NCI-H2196 treated with DMSO at 0.1 percent for 48 hours (cell line): ENCODE data around the gene CAMKK2.
"Not testable (repeated sequence)": the region's sequence is repeated elsewhere in the genome, so short reads cannot be mapped to it uniquely, and the experiment has no call there.

Source experiments
- DNase-seq: peaks from one replicate; lab custom pipeline; 2025; ENCODE audit not compliant: unreplicated experiment; lab: John Stamatoyannopoulos, UW

The CAMKK2 gene

GRCh38 chr12:121299662-121300061, 3.2 kb upstream of the CAMKK2 start:
- DNase-seq, result no peak

- not testable (repeated sequence) for DNase-seq
Observed at GRCh38 chr12:121298411-121298810, 1.9 kb upstream of the CAMKK2 start.

GRCh38 chr12:121297435-121297991, 1.0 kb upstream of the CAMKK2 start:
- DNase-seq, result peak; percentile 19

- DNase-seq, result no peak
Observed at GRCh38 chr12:121295746-121296617, 527 bp downstream of the CAMKK2 start.

- no peak for DNase-seq
Observed at GRCh38 chr12:121295116-121295745, 1.3 kb downstream of the CAMKK2 start.

- DNase-seq, result no peak
Observed at GRCh38 chr12:121294151-121294889, 2.2 kb downstream of the CAMKK2 start.

- no peak for DNase-seq
Observed at GRCh38 chr12:121293603-121294002, 2.9 kb downstream of the CAMKK2 start.

GRCh38 chr12:121290410-121290809, 6.1 kb downstream of the CAMKK2 start:
- DNase-seq, result no peak

GRCh38 chr12:121289962-121290361, 6.5 kb downstream of the CAMKK2 start:
- no peak for DNase-seq

- DNase-seq, result no peak
Observed at GRCh38 chr12:121288986-121289385, 7.5 kb downstream of the CAMKK2 start.

GRCh38 chr12:121288158-121288845, 8.2 kb downstream of the CAMKK2 start:
- DNase-seq, result no peak

GRCh38 chr12:121287267-121287954, 9.1 kb downstream of the CAMKK2 start:
- no peak for DNase-seq

GRCh38 chr12:121285856-121286255, 10.7 kb downstream of the CAMKK2 start:
- no peak for DNase-seq

GRCh38 chr12:121284551-121285390, 11.7 kb downstream of the CAMKK2 start:
- no peak for DNase-seq

- no peak for DNase-seq
Observed at GRCh38 chr12:121283841-121284240, 12.7 kb downstream of the CAMKK2 start.

GRCh38 chr12:121283388-121283787, 13.1 kb downstream of the CAMKK2 start:
- no peak for DNase-seq

GRCh38 chr12:121282910-121283309, 13.6 kb downstream of the CAMKK2 start:
- DNase-seq, result not testable (repeated sequence)

- DNase-seq, result no peak
Observed at GRCh38 chr12:121282072-121282742, 14.3 kb downstream of the CAMKK2 start.

GRCh38 chr12:121281116-121281515, 15.4 kb downstream of the CAMKK2 start:
- not testable (repeated sequence) for DNase-seq
